LNCaP clone FGC (cell line): Measurements from ENCODE around the gene CLIC5.

ENCODE experiments used
- DNase-seq: peaks from one replicate; pipeline ENCODE4 v3.0.0-alpha.2; 2011; ENCODE audit warnings: low read depth
- H3K4me3 ChIP-seq: 2 replicates; pipeline ENCODE4 v1.5.1; 2011; ENCODE audit warnings: mild to moderate bottlenecking, low read depth, low read length, control low read depth
- TF ChIP-seq, protein P1 (sequence below): IDR thresholded peaks from 2 replicates; pipeline ENCODE4 v1.5.1; 2012; ENCODE audit warnings: mild to moderate bottlenecking; ENCODE audit not compliant: control insufficient read depth, insufficient read depth; ENCODE audit errors: extremely low read depth

Gene CLIC5

DNA sequence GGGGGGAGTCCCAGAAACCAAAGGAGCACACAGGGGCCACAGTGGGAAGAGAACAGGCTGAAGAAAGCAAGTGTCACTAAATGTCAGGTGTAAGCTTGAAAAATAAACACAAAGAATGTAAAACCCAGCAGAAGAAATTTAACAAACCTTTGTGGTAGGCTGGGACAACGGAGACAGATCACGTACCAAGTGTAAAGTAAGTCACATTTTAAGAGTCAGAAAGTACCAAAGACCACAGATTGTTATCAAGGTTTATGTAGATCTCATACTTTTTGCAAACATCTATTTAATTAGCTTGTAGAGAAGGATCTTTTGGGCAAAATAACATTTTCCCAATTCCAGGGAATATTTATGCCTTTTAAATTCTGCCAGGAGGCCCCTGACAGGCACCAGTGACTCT, 1.6 kb downstream of the CLIC5 start:
- no peak overlapping the region for H3K4me3 ChIP-seq

DNA sequence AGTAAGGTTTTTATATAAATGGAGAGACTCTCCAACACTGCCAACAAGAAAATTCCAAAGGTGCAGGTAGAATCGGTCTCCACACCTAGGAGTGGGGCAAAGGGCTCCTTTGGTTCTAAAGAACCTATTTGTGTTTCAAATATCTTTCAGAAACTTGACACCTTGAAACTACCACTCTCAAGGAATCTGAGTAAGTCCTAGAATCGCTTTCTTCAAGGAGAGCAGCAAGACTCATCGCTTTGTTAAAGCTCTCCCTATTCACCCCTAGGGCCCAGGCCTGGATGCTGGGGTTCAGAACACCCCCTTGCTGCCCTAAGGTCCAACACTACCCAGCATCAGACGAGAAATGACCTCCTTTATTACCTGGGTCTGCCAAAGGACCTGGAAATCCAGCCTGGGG, 2.0 kb downstream of the CLIC5 start:
- TF ChIP-seq, protein P1, sequence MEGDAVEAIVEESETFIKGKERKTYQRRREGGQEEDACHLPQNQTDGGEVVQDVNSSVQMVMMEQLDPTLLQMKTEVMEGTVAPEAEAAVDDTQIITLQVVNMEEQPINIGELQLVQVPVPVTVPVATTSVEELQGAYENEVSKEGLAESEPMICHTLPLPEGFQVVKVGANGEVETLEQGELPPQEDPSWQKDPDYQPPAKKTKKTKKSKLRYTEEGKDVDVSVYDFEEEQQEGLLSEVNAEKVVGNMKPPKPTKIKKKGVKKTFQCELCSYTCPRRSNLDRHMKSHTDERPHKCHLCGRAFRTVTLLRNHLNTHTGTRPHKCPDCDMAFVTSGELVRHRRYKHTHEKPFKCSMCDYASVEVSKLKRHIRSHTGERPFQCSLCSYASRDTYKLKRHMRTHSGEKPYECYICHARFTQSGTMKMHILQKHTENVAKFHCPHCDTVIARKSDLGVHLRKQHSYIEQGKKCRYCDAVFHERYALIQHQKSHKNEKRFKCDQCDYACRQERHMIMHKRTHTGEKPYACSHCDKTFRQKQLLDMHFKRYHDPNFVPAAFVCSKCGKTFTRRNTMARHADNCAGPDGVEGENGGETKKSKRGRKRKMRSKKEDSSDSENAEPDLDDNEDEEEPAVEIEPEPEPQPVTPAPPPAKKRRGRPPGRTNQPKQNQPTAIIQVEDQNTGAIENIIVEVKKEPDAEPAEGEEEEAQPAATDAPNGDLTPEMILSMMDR: no peak
- no peak overlapping the region for H3K4me3 ChIP-seq
- DNase-seq: no peak

More for the DNA sequence above, 1.6 kb downstream of the CLIC5 start:
- TF ChIP-seq, protein P1: no peak
- no peak for DNase-seq

DNA sequence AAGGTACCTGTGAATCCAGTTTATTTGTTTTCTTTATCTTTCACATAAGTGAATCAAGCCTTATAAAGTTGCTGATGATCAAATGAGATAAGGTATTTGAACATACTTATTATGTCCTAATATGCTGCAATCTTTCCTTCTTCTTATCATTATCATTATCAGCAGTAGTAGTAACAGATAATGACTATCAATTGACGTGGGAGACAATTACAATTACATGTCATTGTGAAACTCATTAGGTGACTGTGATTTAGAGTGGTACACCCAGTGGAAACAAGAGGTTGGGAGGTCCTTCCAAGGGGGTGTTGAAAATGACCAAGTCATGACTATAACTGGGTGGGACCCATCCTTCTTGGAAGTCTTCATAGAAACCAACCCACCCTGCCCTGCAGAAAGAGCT, 2.8 kb downstream of the CLIC5 start:
- TF ChIP-seq, protein P1: no peak
- DNase-seq: peak; percentile 30
- no peak overlapping the region for H3K4me3 ChIP-seq

DNA sequence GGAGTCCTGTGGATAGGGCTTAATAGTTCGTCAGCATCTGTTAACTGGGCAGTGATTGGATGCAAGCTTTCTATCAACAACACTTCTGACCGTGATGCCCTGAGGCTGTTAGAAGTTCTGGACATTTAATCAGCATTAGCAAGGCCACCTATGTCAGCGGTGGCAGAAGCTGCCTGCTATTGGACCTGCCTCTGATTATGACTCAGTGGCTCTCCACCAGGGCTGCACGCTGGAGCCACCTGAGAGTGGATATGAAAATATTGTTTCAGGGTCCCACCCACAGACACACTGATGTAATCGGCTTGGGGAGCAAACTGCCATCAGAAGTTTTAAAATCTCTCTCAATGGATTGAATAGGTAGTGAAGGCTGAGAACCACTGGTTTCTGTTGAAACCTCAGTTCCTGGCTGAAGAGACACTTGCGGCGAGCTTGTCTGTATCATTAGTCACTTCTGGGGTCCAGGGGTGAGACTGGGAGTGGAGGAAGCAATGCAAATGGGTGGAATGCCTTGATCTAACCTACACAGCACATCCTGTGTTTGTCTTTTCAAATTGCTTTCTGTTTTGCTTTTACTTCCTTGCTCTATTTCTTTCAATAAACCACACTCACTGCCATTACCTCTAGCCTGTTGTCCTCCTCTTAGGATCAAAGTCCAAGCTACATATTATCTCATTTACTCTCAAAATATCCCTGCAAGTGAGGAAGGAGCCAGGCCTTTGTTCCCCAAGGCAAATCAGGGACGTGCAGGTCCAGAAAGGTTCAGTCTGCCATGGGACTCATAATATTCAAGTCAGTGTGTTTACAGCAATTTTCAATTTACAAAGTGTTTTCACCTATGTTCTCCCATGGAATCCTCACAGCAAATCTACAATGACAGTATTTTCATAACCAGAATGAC, 4.2 kb downstream of the CLIC5 start:
- TF ChIP-seq, protein P1: no peak
- no peak overlapping the region for H3K4me3 ChIP-seq
- DNase-seq: no peak

DNA sequence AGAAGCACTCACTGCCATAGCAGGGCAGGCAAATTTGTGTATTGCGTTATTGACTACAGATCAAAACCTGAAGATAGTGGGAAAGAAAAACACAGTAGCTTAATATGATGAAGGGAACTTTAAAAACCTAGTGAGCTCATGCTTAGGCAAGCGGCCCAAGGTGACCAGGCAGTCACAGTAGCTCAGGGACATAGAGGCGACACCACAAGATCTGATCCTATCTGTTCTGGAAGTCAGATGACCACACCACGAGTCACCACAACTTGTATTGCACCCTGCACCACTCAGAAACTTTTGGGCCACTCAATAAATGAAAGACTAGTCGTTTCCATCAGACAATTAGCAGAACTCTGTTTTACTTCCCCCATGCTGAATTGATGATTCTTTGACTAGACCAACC, 4.9 kb downstream of the CLIC5 start:
- no peak overlapping the region for H3K4me3 ChIP-seq
- TF ChIP-seq, protein P1: no peak
- DNase-seq: no peak

DNA sequence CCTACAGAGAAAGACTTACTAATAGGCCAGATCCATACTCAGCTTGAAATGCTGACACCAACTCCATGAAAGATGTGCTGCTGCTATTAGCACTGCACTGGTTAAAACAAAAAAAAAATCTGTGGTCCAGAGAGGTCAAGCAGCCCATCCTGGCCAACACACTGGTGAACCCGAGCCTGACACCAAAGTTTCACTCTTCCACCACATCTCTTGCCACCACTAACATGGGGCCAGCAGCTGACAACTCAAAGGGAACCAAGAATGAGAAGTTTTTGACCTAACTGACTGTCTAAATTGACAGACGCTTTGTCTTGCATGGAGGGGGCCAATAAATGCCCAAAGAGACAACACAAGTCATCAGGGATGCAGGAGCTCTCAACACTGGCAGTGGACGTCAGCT, 5.4 kb downstream of the CLIC5 start:
- TF ChIP-seq, protein P1: no peak
- H3K4me3 ChIP-seq: no peak overlapping the region
- no peak for DNase-seq

DNA sequence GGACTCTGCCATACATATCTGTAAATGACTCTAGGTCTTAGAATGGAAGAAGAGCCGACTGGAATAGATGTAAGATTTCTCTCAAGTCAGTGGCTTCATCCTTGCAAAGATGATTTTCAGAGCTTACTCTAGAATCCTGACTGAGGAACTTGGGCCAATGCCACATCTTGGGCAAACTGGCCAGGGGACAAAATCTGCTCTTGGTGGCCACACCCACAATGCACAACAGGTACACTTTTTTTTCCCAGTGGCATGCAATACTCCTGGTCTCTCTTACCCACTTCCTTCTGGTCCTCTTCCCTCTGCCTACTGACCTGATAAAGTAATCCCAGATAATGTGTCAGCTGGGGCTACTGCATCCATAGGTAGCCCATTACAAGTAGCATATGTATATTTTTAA, 13.4 kb downstream of the CLIC5 start:
- DNase-seq: no peak
- no peak overlapping the region for H3K4me3 ChIP-seq
- TF ChIP-seq, protein P1: no peak
